Memory B cell (primary cell): Measurements from ENCODE around the gene C6orf58.

ENCODE experiments used
- ATAC-seq: fragments of 150-1000 bp; cut with Tn5 transposase; 2 replicates; pipeline ENCODE4 v1.10.0; 2021; ENCODE audit warnings: low read depth, mild to moderate bottlenecking, moderate library complexity
- DNase-seq, 2 donors: peaks; one replicate each; pipeline ENCODE4 v3.0.0; 2022; ENCODE audit warnings: low spot score in 2 of 2
- H3K27ac Mint-ChIP-seq: one replicate; pipeline ENCODE4 v1.8.0; 2022; ENCODE audit warnings: mild to moderate bottlenecking, moderate library complexity, mixed read lengths
- H3K27me3 Mint-ChIP-seq: one replicate; pipeline ENCODE4 v1.8.0; 2022; ENCODE audit warnings: mixed read lengths
- H3K36me3 Mint-ChIP-seq: one replicate; pipeline ENCODE4 v1.8.0; 2022; ENCODE audit warnings: mild to moderate bottlenecking, mixed read lengths
- H3K4me1 Mint-ChIP-seq: one replicate; pipeline ENCODE4 v1.8.0; 2022; ENCODE audit warnings: mixed read lengths
- H3K4me3 Mint-ChIP-seq: one replicate; pipeline ENCODE4 v1.8.0; 2022; ENCODE audit warnings: mild to moderate bottlenecking, moderate library complexity, mixed read lengths
- H3K9me3 Mint-ChIP-seq: one replicate; pipeline ENCODE4 v1.8.0; 2022; ENCODE audit warnings: mixed read lengths

Gene C6orf58

GRCh38 chr6:127576874-127577273, at the start of gene C6orf58:
Gene C6orf58 (plus strand): TSS chr6:127577174. CDS start chr6:127577186, 12 bp downstream.
- no peaks in the 10 kb centered on the region for H3K9me3 Mint-ChIP-seq

GRCh38 chr6:127533011-127533410, 44.0 kb upstream of the C6orf58 start:
- Mint-ChIP-seq H3K36me3 (no peaks in the 10 kb centered on the region), H3K4me1 (no peaks in the 10 kb centered on the region), H3K9me3 (no peaks in the 10 kb centered on the region)

More at GRCh38 chr6:127576874-127577273, at the start of gene C6orf58:
- no peak for ATAC-seq
- no peak for DNase-seq
- Mint-ChIP-seq H3K4me3 (no peak within 1 kb of the TSS), H3K27me3 (no peaks in the 10 kb centered on the region), H3K27ac (no peak within 1 kb of the TSS), H3K36me3 (no peaks in the 10 kb centered on the region), H3K4me1 (no peaks in the 10 kb centered on the region)

GRCh38 chr6:127533736-127534135, 43.2 kb upstream of the C6orf58 start:
- ATAC-seq (no peak), DNase-seq (no peak)
- Mint-ChIP-seq H3K4me3 (no peak overlapping the region), H3K4me1 (no peaks in the 10 kb centered on the region), H3K27ac (no peak overlapping the region), H3K36me3 (no peaks in the 10 kb centered on the region), H3K9me3 (no peaks in the 10 kb centered on the region), H3K27me3 (peaks cover 6% of the 10 kb centered on the region)

More at GRCh38 chr6:127533011-127533410, 44.0 kb upstream of the C6orf58 start:
- no peak for ATAC-seq
- Mint-ChIP-seq H3K4me3 (no peak overlapping the region), H3K27me3 (peaks cover 6% of the 10 kb centered on the region), H3K27ac (no peak overlapping the region)
- DNase-seq = no peak

- ATAC-seq (no peak), DNase-seq (no peak)
- H3K27ac Mint-ChIP-seq = no peak overlapping the region
- H3K27me3 Mint-ChIP-seq = peaks cover 6% of the 10 kb centered on the region
- no peaks in the 10 kb centered on the region for H3K4me1 Mint-ChIP-seq
- no peaks in the 10 kb centered on the region for H3K9me3 Mint-ChIP-seq
- no peaks in the 10 kb centered on the region for H3K36me3 Mint-ChIP-seq
- H3K4me3 Mint-ChIP-seq = no peak overlapping the region
Observed at GRCh38 chr6:127538750-127539264, 38.2 kb upstream of the C6orf58 start.

GRCh38 chr6:127539272-127539671, 37.7 kb upstream of the C6orf58 start:
- H3K4me1 Mint-ChIP-seq = no peaks in the 10 kb centered on the region
- no peaks in the 10 kb centered on the region for H3K9me3 Mint-ChIP-seq
- no peak for DNase-seq
- ATAC-seq = peak; percentile 45
- H3K4me3 Mint-ChIP-seq = no peak overlapping the region
- H3K27ac Mint-ChIP-seq = no peak overlapping the region
- no peaks in the 10 kb centered on the region for H3K36me3 Mint-ChIP-seq
- H3K27me3 Mint-ChIP-seq = peaks cover 6% of the 10 kb centered on the region

GRCh38 chr6:127547215-127547614, 29.8 kb upstream of the C6orf58 start:
- H3K4me3 Mint-ChIP-seq = no peak overlapping the region
- H3K36me3 Mint-ChIP-seq = no peaks in the 10 kb centered on the region
- peaks cover 5% of the 10 kb centered on the region for H3K27me3 Mint-ChIP-seq
- no peak overlapping the region for H3K27ac Mint-ChIP-seq
- no peaks in the 10 kb centered on the region for H3K4me1 Mint-ChIP-seq
- no peaks in the 10 kb centered on the region for H3K9me3 Mint-ChIP-seq
- ATAC-seq (peak; percentile 53), DNase-seq (no peak)

GRCh38 chr6:127547904-127548649, 28.9 kb upstream of the C6orf58 start:
- Mint-ChIP-seq H3K4me3 (no peak overlapping the region), H3K4me1 (no peaks in the 10 kb centered on the region), H3K36me3 (no peaks in the 10 kb centered on the region), H3K27ac (no peak overlapping the region), H3K27me3 (peaks cover 5% of the 10 kb centered on the region), H3K9me3 (no peaks in the 10 kb centered on the region)
- ATAC-seq (no peak), DNase-seq (no peak)

GRCh38 chr6:127550403-127550802, 26.6 kb upstream of the C6orf58 start:
- Mint-ChIP-seq H3K27me3 (peaks cover 5% of the 10 kb centered on the region), H3K9me3 (no peaks in the 10 kb centered on the region), H3K36me3 (no peaks in the 10 kb centered on the region)

GRCh38 chr6:127554435-127555006, 22.5 kb upstream of the C6orf58 start:
- H3K27me3 Mint-ChIP-seq = peaks cover 9% of the 10 kb centered on the region
- ATAC-seq (no peak), DNase-seq (no peak)
- no peaks in the 10 kb centered on the region for H3K9me3 Mint-ChIP-seq
- H3K36me3 Mint-ChIP-seq = no peaks in the 10 kb centered on the region
- H3K4me3 Mint-ChIP-seq = no peak overlapping the region
- H3K27ac Mint-ChIP-seq = no peak overlapping the region
- H3K4me1 Mint-ChIP-seq = no peaks in the 10 kb centered on the region

More at GRCh38 chr6:127550403-127550802, 26.6 kb upstream of the C6orf58 start:
- Mint-ChIP-seq H3K27ac (no peak overlapping the region), H3K4me3 (no peak overlapping the region), H3K4me1 (no peaks in the 10 kb centered on the region)
- no peak for DNase-seq
- no peak for ATAC-seq

- ATAC-seq = no peak
- DNase-seq = no peak
- no peaks in the 10 kb centered on the region for H3K4me1 Mint-ChIP-seq
- no peaks in the 10 kb centered on the region for H3K9me3 Mint-ChIP-seq
- H3K27ac Mint-ChIP-seq = no peak overlapping the region
- no peak overlapping the region for H3K4me3 Mint-ChIP-seq
- H3K36me3 Mint-ChIP-seq = no peaks in the 10 kb centered on the region
- peaks cover 4% of the 10 kb centered on the region for H3K27me3 Mint-ChIP-seq
Observed at GRCh38 chr6:127561660-127562059, 15.3 kb upstream of the C6orf58 start.

- no peaks in the 10 kb centered on the region for H3K4me1 Mint-ChIP-seq
- no peak overlapping the region for H3K27ac Mint-ChIP-seq
- H3K27me3 Mint-ChIP-seq = peaks cover 4% of the 10 kb centered on the region
- ATAC-seq = no peak
- no peaks in the 10 kb centered on the region for H3K36me3 Mint-ChIP-seq
- DNase-seq = no peak
- H3K4me3 Mint-ChIP-seq = no peak overlapping the region
- no peaks in the 10 kb centered on the region for H3K9me3 Mint-ChIP-seq
Observed at GRCh38 chr6:127564761-127565160, 12.2 kb upstream of the C6orf58 start.

GRCh38 chr6:127566119-127566518, 10.9 kb upstream of the C6orf58 start:
- Mint-ChIP-seq H3K36me3 (no peaks in the 10 kb centered on the region), H3K9me3 (no peaks in the 10 kb centered on the region), H3K4me1 (peaks cover 3% of the 10 kb centered on the region), H3K27ac (no peak overlapping the region), H3K27me3 (peaks cover 4% of the 10 kb centered on the region), H3K4me3 (no peak overlapping the region)
- DNase-seq (no peak), ATAC-seq (no peak)

- Mint-ChIP-seq H3K27me3 (peaks cover 4% of the 10 kb centered on the region), H3K9me3 (no peaks in the 10 kb centered on the region), H3K4me3 (no peak overlapping the region), H3K27ac (no peak overlapping the region), H3K36me3 (no peaks in the 10 kb centered on the region), H3K4me1 (peaks cover 5% of the 10 kb centered on the region)
- ATAC-seq (no peak), DNase-seq (no peak)
Observed at GRCh38 chr6:127566651-127567050, 10.3 kb upstream of the C6orf58 start.

- peaks cover 5% of the 10 kb centered on the region for H3K4me1 Mint-ChIP-seq
- no peak for ATAC-seq
- H3K27ac Mint-ChIP-seq = no peak overlapping the region
- H3K4me3 Mint-ChIP-seq = no peak overlapping the region
- H3K36me3 Mint-ChIP-seq = no peaks in the 10 kb centered on the region
- H3K9me3 Mint-ChIP-seq = no peaks in the 10 kb centered on the region
- no peak for DNase-seq
- peaks cover 2% of the 10 kb centered on the region for H3K27me3 Mint-ChIP-seq
Observed at GRCh38 chr6:127567476-127567875, 9.5 kb upstream of the C6orf58 start.
